Astrocyte (in vitro differentiated cells and primary cell): ENCODE results near the gene ZNF718. TPM values are rescaled to one million over a fixed set of nuclear protein-coding genes. Genes with fewer than 3 reads are reported as not detected.
"Not testable (repeated sequence)": the region's sequence is repeated elsewhere in the genome, so short reads cannot be mapped to it uniquely, and the experiment has no call there.

Experiments used
- DNase-seq: peaks from one replicate; pipeline ENCODE4 v3.0.0-alpha.2; 2010; ENCODE audit warnings: low read depth
- FAIRE-seq: peaks from 2 replicates; lab custom pipeline; 2011; peaks lifted over from hg19 to GRCh38; lab: Jason Lieb, UNC
- H2AFZ ChIP-seq: 2 replicates; pipeline ENCODE4 v1.6.0; 2012; ENCODE audit warnings: low read depth, low read length, inconsistent platforms
- H3K27ac ChIP-seq: 2 replicates; pipeline ENCODE4 v1.5.1; 2011; ENCODE audit warnings: low read depth, low read length, inconsistent platforms
- H3K27me3 ChIP-seq: 2 replicates; pipeline ENCODE4 v1.6.0; 2011; ENCODE audit warnings: low read length, inconsistent platforms; ENCODE audit not compliant: insufficient read depth
- H3K36me3 ChIP-seq: 2 replicates; pipeline ENCODE4 v1.5.1; 2011; ENCODE audit warnings: low read length, inconsistent platforms; ENCODE audit not compliant: insufficient read depth
- H3K4me1 ChIP-seq: 2 replicates; pipeline ENCODE4 v1.5.1; 2011; ENCODE audit warnings: low read length, inconsistent platforms; ENCODE audit not compliant: insufficient read depth
- H3K4me2 ChIP-seq: 2 replicates; pipeline ENCODE4 v1.6.0; 2012; ENCODE audit warnings: low read length, inconsistent platforms
- H3K4me3 ChIP-seq: 2 replicates; pipeline ENCODE4 v1.5.1; 2011; ENCODE audit warnings: low read depth, mild to moderate bottlenecking, low read length, inconsistent platforms; ENCODE audit not compliant: insufficient read depth
- H3K79me2 ChIP-seq: 2 replicates; pipeline ENCODE4 v1.6.0; 2012; ENCODE audit warnings: mild to moderate bottlenecking, low read length, inconsistent platforms; ENCODE audit not compliant: insufficient read depth
- H3K9ac ChIP-seq: 2 replicates; pipeline ENCODE4 v1.6.0; 2012; ENCODE audit warnings: mild to moderate bottlenecking, low read length, inconsistent platforms
- H3K9me3 ChIP-seq: 2 replicates; pipeline ENCODE4 v1.5.1; 2012; ENCODE audit warnings: low read depth, mild to moderate bottlenecking, low read length, inconsistent platforms; ENCODE audit not compliant: insufficient read depth
- H4K20me1 ChIP-seq: 2 replicates; pipeline ENCODE4 v1.6.0; 2012; ENCODE audit warnings: low read length, inconsistent platforms; ENCODE audit not compliant: insufficient read depth
- H3K27ac Mint-ChIP-seq: one replicate; pipeline ENCODE4 v1.8.0; 2021; ENCODE audit warnings: mild to moderate bottlenecking, mixed read lengths; ENCODE audit not compliant: unreplicated experiment
- H3K27me3 Mint-ChIP-seq: one replicate; pipeline ENCODE4 v1.8.0; 2021; ENCODE audit warnings: low read depth, mixed read lengths; ENCODE audit not compliant: unreplicated experiment
- H3K36me3 Mint-ChIP-seq: one replicate; pipeline ENCODE4 v1.8.0; 2021; ENCODE audit warnings: low read depth, mixed read lengths; ENCODE audit not compliant: unreplicated experiment
- H3K4me1 Mint-ChIP-seq: one replicate; pipeline ENCODE4 v1.8.0; 2021; ENCODE audit warnings: low read depth, mixed read lengths; ENCODE audit not compliant: unreplicated experiment
- H3K4me3 Mint-ChIP-seq: one replicate; pipeline ENCODE4 v1.8.0; 2021; ENCODE audit warnings: mild to moderate bottlenecking, moderate library complexity, mixed read lengths; ENCODE audit not compliant: unreplicated experiment
- H3K9me3 Mint-ChIP-seq: one replicate; pipeline ENCODE4 v1.8.0; 2021; ENCODE audit warnings: mild to moderate bottlenecking, mixed read lengths; ENCODE audit not compliant: unreplicated experiment
- EZH2 ChIP-seq: IDR thresholded peaks from 2 replicates; pipeline ENCODE4 v1.6.1; 2012; ENCODE audit warnings: mild to moderate bottlenecking, low read length, inconsistent platforms; ENCODE audit not compliant: insufficient read depth
- total RNA-seq: library from RNA; stranded (reverse); gene quantifications from 2 replicates; pipeline ENCODE4 v1.2.1, GENCODE V29; 2021
- TF ChIP-seq, protein P1 (sequence below): IDR thresholded peaks from 2 replicates; pipeline ENCODE4 v1.5.1; 2011; ENCODE audit warnings: low read depth, mild to moderate bottlenecking, inconsistent platforms, low read length, moderate library complexity; ENCODE audit not compliant: insufficient read depth

ZNF718 gene
- total RNA-seq, 1 donor from 2014 or later = 7.7 TPM

DNA sequence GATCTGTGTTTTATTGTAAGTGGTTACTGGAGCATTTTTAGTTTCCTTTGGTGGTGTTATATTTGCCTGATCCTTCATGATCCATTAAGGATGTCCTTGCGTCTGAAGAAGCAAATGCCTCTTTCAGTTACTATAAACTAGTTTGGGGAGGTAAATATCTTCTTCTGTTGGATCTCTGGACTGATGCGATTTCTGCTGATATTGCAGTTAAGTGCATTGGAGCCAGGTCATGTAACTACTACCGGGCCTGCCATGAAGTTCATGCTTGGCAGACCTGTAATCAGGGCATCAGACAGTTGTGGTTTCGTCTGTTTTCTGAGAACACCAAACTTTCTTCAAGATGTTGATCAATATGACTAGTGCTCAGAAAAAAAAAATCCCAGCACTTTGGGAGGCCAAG is 22.9 kb downstream of the ZNF718 start:
- no peaks in the 10 kb centered on the region for H3K27me3 Mint-ChIP-seq
- H3K9me3 Mint-ChIP-seq = peaks cover 53% of the 10 kb centered on the region
- peaks cover 12% of the 10 kb centered on the region for H3K79me2 ChIP-seq
- no peaks in the 10 kb centered on the region for H3K27me3 ChIP-seq
- H2AFZ ChIP-seq = no peak overlapping the region
- no peak overlapping the region for H3K9ac ChIP-seq
- H3K4me3 ChIP-seq = no peak overlapping the region
- no peaks in the 10 kb centered on the region for H3K4me1 ChIP-seq
- peaks cover 2% of the 10 kb centered on the region for H3K36me3 ChIP-seq
- TF ChIP-seq, protein P1, sequence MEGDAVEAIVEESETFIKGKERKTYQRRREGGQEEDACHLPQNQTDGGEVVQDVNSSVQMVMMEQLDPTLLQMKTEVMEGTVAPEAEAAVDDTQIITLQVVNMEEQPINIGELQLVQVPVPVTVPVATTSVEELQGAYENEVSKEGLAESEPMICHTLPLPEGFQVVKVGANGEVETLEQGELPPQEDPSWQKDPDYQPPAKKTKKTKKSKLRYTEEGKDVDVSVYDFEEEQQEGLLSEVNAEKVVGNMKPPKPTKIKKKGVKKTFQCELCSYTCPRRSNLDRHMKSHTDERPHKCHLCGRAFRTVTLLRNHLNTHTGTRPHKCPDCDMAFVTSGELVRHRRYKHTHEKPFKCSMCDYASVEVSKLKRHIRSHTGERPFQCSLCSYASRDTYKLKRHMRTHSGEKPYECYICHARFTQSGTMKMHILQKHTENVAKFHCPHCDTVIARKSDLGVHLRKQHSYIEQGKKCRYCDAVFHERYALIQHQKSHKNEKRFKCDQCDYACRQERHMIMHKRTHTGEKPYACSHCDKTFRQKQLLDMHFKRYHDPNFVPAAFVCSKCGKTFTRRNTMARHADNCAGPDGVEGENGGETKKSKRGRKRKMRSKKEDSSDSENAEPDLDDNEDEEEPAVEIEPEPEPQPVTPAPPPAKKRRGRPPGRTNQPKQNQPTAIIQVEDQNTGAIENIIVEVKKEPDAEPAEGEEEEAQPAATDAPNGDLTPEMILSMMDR = no peak
- TF ChIP-seq EZH2 = no peak
- no peaks in the 10 kb centered on the region for H4K20me1 ChIP-seq
- FAIRE-seq (no peak), DNase-seq (no peak)
- H3K4me1 Mint-ChIP-seq = no peaks in the 10 kb centered on the region
- no peak overlapping the region for H3K4me2 ChIP-seq
- H3K36me3 Mint-ChIP-seq = peaks cover 62% of the 10 kb centered on the region
- no peak overlapping the region for H3K27ac Mint-ChIP-seq
- peaks cover 15% of the 10 kb centered on the region for H3K9me3 ChIP-seq
- H3K27ac ChIP-seq = no peak overlapping the region
- no peak overlapping the region for H3K4me3 Mint-ChIP-seq

DNA sequence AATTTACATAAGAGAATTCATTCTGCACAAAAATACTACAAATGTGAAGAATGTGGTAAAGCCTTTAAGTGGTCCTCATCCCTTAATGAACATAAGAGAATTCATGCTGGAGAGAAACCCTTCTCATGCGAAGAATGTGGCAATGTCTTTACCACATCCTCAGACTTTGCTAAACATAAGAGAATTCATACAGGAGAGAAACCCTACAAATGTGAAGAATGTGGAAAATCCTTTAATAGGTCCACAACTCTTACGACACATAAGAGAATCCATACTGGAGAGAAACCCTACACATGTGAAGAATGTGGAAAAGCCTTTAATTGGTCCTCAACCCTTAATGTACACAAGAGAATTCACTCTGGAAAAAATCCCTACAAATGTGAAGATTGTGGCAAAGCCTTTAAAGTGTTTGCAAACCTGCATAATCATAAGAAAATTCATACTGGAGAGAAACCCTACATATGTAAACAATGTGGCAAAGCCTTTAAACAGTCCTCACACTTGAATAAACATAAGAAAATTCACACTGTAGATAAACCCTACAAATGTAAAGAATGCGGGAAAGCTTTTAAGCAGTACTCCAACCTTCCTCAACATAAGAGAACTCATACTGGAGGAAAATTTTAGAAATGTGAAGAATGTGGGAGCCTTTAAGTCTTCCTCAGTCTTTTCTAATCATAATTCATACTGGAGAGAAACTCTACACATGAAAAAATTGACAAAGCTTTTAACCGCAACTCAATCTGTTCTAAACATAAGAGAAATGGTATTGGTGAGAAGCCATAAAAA is 37.4 kb downstream of the ZNF718 start:
- H3K36me3 ChIP-seq = no peaks in the 10 kb centered on the region
- H2AFZ ChIP-seq = no peak overlapping the region
- TF ChIP-seq, protein P1 = no peak
- no peak for TF ChIP-seq EZH2
- no peaks in the 10 kb centered on the region for H4K20me1 ChIP-seq
- no peak overlapping the region for H3K4me2 ChIP-seq
- H3K9ac ChIP-seq = no peak overlapping the region
- Mint-ChIP-seq H3K27me3 (no peaks in the 10 kb centered on the region), H3K27ac (no peak overlapping the region), H3K9me3 (peaks cover 61% of the 10 kb centered on the region), H3K4me3 (no peak overlapping the region), H3K36me3 (peaks cover 44% of the 10 kb centered on the region), H3K4me1 (no peaks in the 10 kb centered on the region)
- H3K79me2 ChIP-seq = no peaks in the 10 kb centered on the region
- H3K4me3 ChIP-seq = no peak overlapping the region
- DNase-seq = no peak
- no peak overlapping the region for H3K27ac ChIP-seq
- H3K4me1 ChIP-seq = no peaks in the 10 kb centered on the region
- peaks cover 19% of the 10 kb centered on the region for H3K9me3 ChIP-seq
- FAIRE-seq = peak; percentile 56
- H3K27me3 ChIP-seq = no peaks in the 10 kb centered on the region

DNA sequence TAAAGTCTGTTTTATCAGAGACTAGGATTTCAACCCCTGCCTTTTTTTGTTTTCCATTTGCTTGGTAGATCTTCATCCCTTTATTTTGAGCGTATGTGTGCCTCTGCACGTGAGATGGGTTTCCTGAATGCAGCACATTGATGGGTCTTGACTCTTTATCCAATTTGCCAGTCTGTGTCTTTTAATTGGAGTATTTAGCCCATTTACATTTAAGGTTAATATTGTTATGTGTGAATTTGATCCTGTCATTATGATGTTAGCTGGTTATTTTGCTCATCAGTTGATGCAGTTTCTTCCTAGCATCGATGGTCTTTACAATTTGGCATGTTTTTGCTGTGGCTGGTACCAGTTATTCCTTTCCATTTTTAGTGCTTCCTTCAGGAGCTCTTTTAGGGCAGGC is 45.3 kb downstream of the ZNF718 start:
- H3K27ac Mint-ChIP-seq, H3K4me3 Mint-ChIP-seq, H4K20me1 ChIP-seq, H3K79me2 ChIP-seq, H3K9me3 ChIP-seq, H3K27ac ChIP-seq, H3K27me3 Mint-ChIP-seq, H2AFZ ChIP-seq, H3K4me1 ChIP-seq, H3K4me3 ChIP-seq, H3K27me3 ChIP-seq, H3K36me3 ChIP-seq, FAIRE-seq, H3K9ac ChIP-seq, DNase-seq, H3K4me2 ChIP-seq, H3K4me1 Mint-ChIP-seq: not testable (repeated sequence)
- Mint-ChIP-seq H3K9me3 (peaks cover 67% of the 10 kb centered on the region), H3K36me3 (peaks cover 42% of the 10 kb centered on the region)

DNA sequence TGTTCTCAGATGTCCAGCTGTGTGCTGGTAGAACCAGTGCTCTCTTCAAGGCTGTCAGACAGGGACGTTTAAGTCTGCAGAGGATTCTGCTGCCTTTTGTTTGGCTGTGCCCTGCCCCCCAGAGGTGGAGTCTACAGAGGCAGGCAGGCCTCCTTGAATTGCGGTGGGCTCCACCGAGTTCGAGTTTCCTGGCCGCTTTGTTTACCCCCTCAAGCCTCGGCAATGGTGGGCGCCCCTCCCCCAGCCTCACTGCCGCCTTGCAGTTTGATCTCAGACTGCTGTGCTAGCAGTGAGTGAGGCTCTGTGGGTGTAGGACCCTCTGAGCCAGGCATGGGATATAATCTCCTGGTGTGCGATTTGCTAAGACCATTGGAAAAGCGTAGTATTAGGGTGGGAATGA is 47.0 kb downstream of the ZNF718 start:
- H3K4me3 Mint-ChIP-seq, FAIRE-seq, H2AFZ ChIP-seq, H3K27ac Mint-ChIP-seq, H4K20me1 ChIP-seq, H3K9me3 ChIP-seq, H3K36me3 ChIP-seq, H3K27me3 ChIP-seq, DNase-seq, H3K4me2 ChIP-seq, H3K27me3 Mint-ChIP-seq, H3K27ac ChIP-seq, H3K4me3 ChIP-seq, H3K9ac ChIP-seq, H3K79me2 ChIP-seq, H3K4me1 ChIP-seq, H3K4me1 Mint-ChIP-seq: not testable (repeated sequence)
- Mint-ChIP-seq H3K9me3 (peaks cover 69% of the 10 kb centered on the region), H3K36me3 (peaks cover 46% of the 10 kb centered on the region)
